GM23338 (cell line): Measurements from ENCODE around the gene ADGRF4. TPM values are rescaled to one million over a fixed set of nuclear protein-coding genes. Genes with fewer than 3 reads are reported as not detected.

ENCODE experiments used
- ATAC-seq: fragments of 200-7000 bp; cut with Tn5 transposase; 3 replicates; pipeline ENCODE4 v1.9.1; 2020
- DNase-seq: peaks from one replicate; pipeline ENCODE4 v3.0.0-alpha.2; 2015; ENCODE audit warnings: low spot score
- H2AFZ ChIP-seq: fragments of 200-600 bp; sonication (generic); 2 replicates; pipeline ENCODE4 v1.8.0; 2016; ENCODE audit warnings: antibody characterized with exemption, mild to moderate bottlenecking, moderate library complexity
- H3F3A ChIP-seq: fragments of 200-600 bp; sonication (generic); replicated peaks from 2 replicates; pipeline ENCODE4 v1.8.0; 2017; ENCODE audit warnings: antibody characterized with exemption, mixed run types, low read depth
- H3K27ac ChIP-seq: fragments of 200-600 bp; sonication (generic); 2 replicates; pipeline ENCODE4 v1.6.1; 2016; ENCODE audit warnings: low read depth
- H3K27me3 ChIP-seq: fragments of 200-600 bp; sonication (generic); 2 replicates; pipeline ENCODE4 v1.8.0; 2016; ENCODE audit warnings: mild to moderate bottlenecking, mixed run types, moderate library complexity; ENCODE audit not compliant: insufficient read depth
- H3K36me3 ChIP-seq: fragments of 200-600 bp; sonication (generic); 2 replicates; pipeline ENCODE4 v1.8.0; 2016; ENCODE audit warnings: mild to moderate bottlenecking; ENCODE audit not compliant: insufficient read depth
- H3K4me1 ChIP-seq: fragments of 200-600 bp; sonication (generic); 2 replicates; pipeline ENCODE4 v1.8.0; 2016; ENCODE audit warnings: mild to moderate bottlenecking, moderate library complexity; ENCODE audit not compliant: insufficient read depth
- H3K4me2 ChIP-seq: fragments of 200-600 bp; sonication (generic); 2 replicates; pipeline ENCODE4 v1.7.1; 2017; ENCODE audit warnings: mixed run types
- H3K4me3 ChIP-seq: fragments of 200-600 bp; sonication (generic); 2 replicates; pipeline ENCODE4 v1.6.1; 2016; ENCODE audit warnings: mixed run types
- H3K79me2 ChIP-seq: fragments of 200-600 bp; sonication (generic); replicated peaks from 2 replicates; pipeline ENCODE4 v1.8.0; 2017; ENCODE audit warnings: mild to moderate bottlenecking; ENCODE audit not compliant: insufficient read depth
- H3K9me2 ChIP-seq: fragments of 200-600 bp; sonication (generic); 2 replicates; pipeline ENCODE4 v1.8.0; 2017; ENCODE audit not compliant: insufficient read depth
- H4K20me1 ChIP-seq: fragments of 200-600 bp; sonication (generic); replicated peaks from 2 replicates; pipeline ENCODE4 v1.8.0; 2017; ENCODE audit warnings: mild to moderate bottlenecking; ENCODE audit not compliant: insufficient read depth
- H3K27ac Mint-ChIP-seq: 2 replicates; pipeline ENCODE4 v1.8.0; 2020; ENCODE audit warnings: inconsistent platforms, mild to moderate bottlenecking, moderate library complexity, mixed read lengths
- H3K27me3 Mint-ChIP-seq: 3 replicates; pipeline ENCODE4 v1.8.0; 2022; ENCODE audit warnings: low read depth, mild to moderate bottlenecking, moderate library complexity, mixed read lengths, inconsistent platforms; ENCODE audit not compliant: insufficient read depth, poor library complexity
- H3K36me3 Mint-ChIP-seq: 3 replicates; pipeline ENCODE4 v1.8.0; 2021; ENCODE audit warnings: low read depth, mild to moderate bottlenecking, inconsistent platforms, moderate library complexity, mixed read lengths
- H3K4me1 Mint-ChIP-seq: 3 replicates; pipeline ENCODE4 v1.8.0; 2020; ENCODE audit warnings: mild to moderate bottlenecking, inconsistent platforms, mixed read lengths
- H3K4me3 Mint-ChIP-seq: 3 replicates; pipeline ENCODE4 v1.8.0; 2021; ENCODE audit warnings: moderate library complexity, mild to moderate bottlenecking, inconsistent platforms, mixed read lengths
- H3K9me3 Mint-ChIP-seq: 3 replicates; pipeline ENCODE4 v1.8.0; 2020; ENCODE audit warnings: moderate library complexity, mild to moderate bottlenecking, inconsistent platforms, mixed read lengths
- CREB1 ChIP-seq: fragments of 250-450 bp; sonication (Bioruptor Pico); IDR thresholded peaks from 2 replicates; pipeline ENCODE4 v1.5.0; 2020; ENCODE audit warnings: low read depth, mild to moderate bottlenecking, moderate library complexity
- ETS1 ChIP-seq: IDR thresholded peaks from 2 replicates; pipeline ENCODE4 v1.6.1; 2016; ENCODE audit warnings: antibody characterized with exemption
- EZH2 ChIP-seq: fragments of 200-600 bp; sonication (generic); IDR thresholded peaks from one replicate; pipeline ENCODE4 v1.8.0; 2017; ENCODE audit warnings: antibody characterized with exemption, mild to moderate bottlenecking, low read depth; ENCODE audit not compliant: unreplicated experiment
- EZH2phosphoT487 ChIP-seq: fragments of 200-600 bp; sonication (generic); IDR thresholded peaks from one replicate; pipeline ENCODE4 v1.8.1; 2018; ENCODE audit warnings: antibody characterized with exemption; ENCODE audit not compliant: unreplicated experiment
- JUNB ChIP-seq: IDR thresholded peaks from one replicate; pipeline ENCODE4 v1.6.1; 2016; ENCODE audit warnings: antibody characterized with exemption; ENCODE audit not compliant: unreplicated experiment
- NANOG ChIP-seq: IDR thresholded peaks from 2 replicates; pipeline ENCODE4 v1.6.1; 2016; ENCODE audit warnings: antibody characterized with exemption, borderline replicate concordance
- POLR2AphosphoS5 ChIP-seq: IDR thresholded peaks from 2 replicates; pipeline ENCODE4 v1.6.1; 2016; ENCODE audit warnings: antibody characterized with exemption, low read depth
- STAT1 ChIP-seq: IDR thresholded peaks from one replicate; pipeline ENCODE4 v1.6.1; 2016; ENCODE audit warnings: antibody characterized with exemption; ENCODE audit not compliant: unreplicated experiment
- ZNF114 ChIP-seq: fragments of 250-450 bp; sonication (Bioruptor Pico); IDR thresholded peaks from 2 replicates; pipeline ENCODE4 v1.5.0; 2020; ENCODE audit warnings: mild to moderate bottlenecking, moderate library complexity
- ZNF331 ChIP-seq: fragments of 250-450 bp; sonication (Bioruptor Pico); IDR thresholded peaks from 2 replicates; pipeline ENCODE4 v1.5.0; 2020; ENCODE audit warnings: low read depth, mild to moderate bottlenecking, moderate library complexity
- ZNF462 ChIP-seq: fragments of 250-450 bp; sonication (Bioruptor Pico); IDR thresholded peaks from 2 replicates; pipeline ENCODE4 v1.5.0; 2020; ENCODE audit warnings: mild to moderate bottlenecking, moderate library complexity
- polyA plus RNA-seq: library from polyadenylated mRNA; unstranded; fragments of >200 nt; fragmentation: Nextera tagmentation; extraction: Ambion mirVana; gene quantifications from 2 replicates; pipeline ENCODE4 v1.2.1, GENCODE V29; 2016
- total RNA-seq: library from RNA; depleted of rRNA; stranded (reverse); fragments of >200 nt; shearing (Covaris generic); gene quantifications from 2 replicates; pipeline ENCODE4 v1.2.3, GENCODE V29; 2014
- TF ChIP-seq, protein P1 (sequence below), 2 experiments: fragments of 200-600 bp in 1 of 2; sonication (generic) in 1 of 2; conservative IDR thresholded peaks; 2 replicates each; pipeline versions ENCODE4 v1.5.1 to v1.6.1; 2016 to 2017; ENCODE audit warnings: antibody characterized with exemption in 2 of 2, low read depth in 2 of 2, mild to moderate bottlenecking in 2 of 2, moderate library complexity in 1 of 2
- TF ChIP-seq, protein P2 (sequence below): IDR thresholded peaks from one replicate; pipeline ENCODE4 v1.6.1; 2018; ENCODE audit warnings: antibody characterized with exemption; ENCODE audit not compliant: unreplicated experiment

The ADGRF4 gene
- total and polyA plus RNA-seq, 2 experiments from 2014 or later, result not detected

- TF ChIP-seq ZNF114 (no peak), POLR2AphosphoS5 (no peak), JUNB (no peak), STAT1 (no peak), EZH2 (no peak), ETS1 (no peak), ZNF462 (CRISPR knock-in tag) (no peak), ZNF331 (no peak), EZH2phosphoT487 (no peak), CREB1 (CRISPR knock-in tag) (no peak), NANOG (no peak)
- TF ChIP-seq, protein P1, sequence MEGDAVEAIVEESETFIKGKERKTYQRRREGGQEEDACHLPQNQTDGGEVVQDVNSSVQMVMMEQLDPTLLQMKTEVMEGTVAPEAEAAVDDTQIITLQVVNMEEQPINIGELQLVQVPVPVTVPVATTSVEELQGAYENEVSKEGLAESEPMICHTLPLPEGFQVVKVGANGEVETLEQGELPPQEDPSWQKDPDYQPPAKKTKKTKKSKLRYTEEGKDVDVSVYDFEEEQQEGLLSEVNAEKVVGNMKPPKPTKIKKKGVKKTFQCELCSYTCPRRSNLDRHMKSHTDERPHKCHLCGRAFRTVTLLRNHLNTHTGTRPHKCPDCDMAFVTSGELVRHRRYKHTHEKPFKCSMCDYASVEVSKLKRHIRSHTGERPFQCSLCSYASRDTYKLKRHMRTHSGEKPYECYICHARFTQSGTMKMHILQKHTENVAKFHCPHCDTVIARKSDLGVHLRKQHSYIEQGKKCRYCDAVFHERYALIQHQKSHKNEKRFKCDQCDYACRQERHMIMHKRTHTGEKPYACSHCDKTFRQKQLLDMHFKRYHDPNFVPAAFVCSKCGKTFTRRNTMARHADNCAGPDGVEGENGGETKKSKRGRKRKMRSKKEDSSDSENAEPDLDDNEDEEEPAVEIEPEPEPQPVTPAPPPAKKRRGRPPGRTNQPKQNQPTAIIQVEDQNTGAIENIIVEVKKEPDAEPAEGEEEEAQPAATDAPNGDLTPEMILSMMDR (conservative IDR thresholded peaks at IDR 0.05; ENCODE audit: low read depth in 2 of 2), result no peak
- TF ChIP-seq, protein P2, sequence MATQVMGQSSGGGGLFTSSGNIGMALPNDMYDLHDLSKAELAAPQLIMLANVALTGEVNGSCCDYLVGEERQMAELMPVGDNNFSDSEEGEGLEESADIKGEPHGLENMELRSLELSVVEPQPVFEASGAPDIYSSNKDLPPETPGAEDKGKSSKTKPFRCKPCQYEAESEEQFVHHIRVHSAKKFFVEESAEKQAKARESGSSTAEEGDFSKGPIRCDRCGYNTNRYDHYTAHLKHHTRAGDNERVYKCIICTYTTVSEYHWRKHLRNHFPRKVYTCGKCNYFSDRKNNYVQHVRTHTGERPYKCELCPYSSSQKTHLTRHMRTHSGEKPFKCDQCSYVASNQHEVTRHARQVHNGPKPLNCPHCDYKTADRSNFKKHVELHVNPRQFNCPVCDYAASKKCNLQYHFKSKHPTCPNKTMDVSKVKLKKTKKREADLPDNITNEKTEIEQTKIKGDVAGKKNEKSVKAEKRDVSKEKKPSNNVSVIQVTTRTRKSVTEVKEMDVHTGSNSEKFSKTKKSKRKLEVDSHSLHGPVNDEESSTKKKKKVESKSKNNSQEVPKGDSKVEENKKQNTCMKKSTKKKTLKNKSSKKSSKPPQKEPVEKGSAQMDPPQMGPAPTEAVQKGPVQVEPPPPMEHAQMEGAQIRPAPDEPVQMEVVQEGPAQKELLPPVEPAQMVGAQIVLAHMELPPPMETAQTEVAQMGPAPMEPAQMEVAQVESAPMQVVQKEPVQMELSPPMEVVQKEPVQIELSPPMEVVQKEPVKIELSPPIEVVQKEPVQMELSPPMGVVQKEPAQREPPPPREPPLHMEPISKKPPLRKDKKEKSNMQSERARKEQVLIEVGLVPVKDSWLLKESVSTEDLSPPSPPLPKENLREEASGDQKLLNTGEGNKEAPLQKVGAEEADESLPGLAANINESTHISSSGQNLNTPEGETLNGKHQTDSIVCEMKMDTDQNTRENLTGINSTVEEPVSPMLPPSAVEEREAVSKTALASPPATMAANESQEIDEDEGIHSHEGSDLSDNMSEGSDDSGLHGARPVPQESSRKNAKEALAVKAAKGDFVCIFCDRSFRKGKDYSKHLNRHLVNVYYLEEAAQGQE, result no peak
- peaks cover 2% of the 10 kb centered on the region for H3K27me3 Mint-ChIP-seq
- no peaks in the 10 kb centered on the region; the same call in 2 of the 3 replicates for H3K36me3 Mint-ChIP-seq
- H3K9me2 ChIP-seq, result no peaks in the 10 kb centered on the region; the same call in 1 of the 2 replicates
- H4K20me1 ChIP-seq, result no peaks in the 10 kb centered on the region
- no peak overlapping the region for H3K27ac ChIP-seq
- H3K4me3 ChIP-seq, result no peak overlapping the region
- no peak overlapping the region for H3K27ac Mint-ChIP-seq
- no peaks in the 10 kb centered on the region for H3K79me2 ChIP-seq
- no peak overlapping the region for H3K4me2 ChIP-seq
- DNase-seq (no peak), ATAC-seq (no peak)
- no peak overlapping the region for H2AFZ ChIP-seq
- no peaks in the 10 kb centered on the region for H3K36me3 ChIP-seq
- 0 out of 2 replicates have a peak, but pooled peaks cover 7% of the 10 kb centered on the region for H3K4me1 ChIP-seq
- H3K4me1 Mint-ChIP-seq, result peaks cover 3% of the 10 kb centered on the region; the same call in 2 of the 3 replicates
- H3K4me3 Mint-ChIP-seq, result no peak overlapping the region
- no peaks in the 10 kb centered on the region for H3K27me3 ChIP-seq
- peaks cover 2% of the 10 kb centered on the region; the same call in 1 of the 3 replicates for H3K9me3 Mint-ChIP-seq
- no peaks in the 10 kb centered on the region for H3F3A ChIP-seq
Measured at GRCh38 chr6:47743744-47744143, 45.4 kb downstream of the ADGRF4 start.
